Coronary artery (tissue), 2 donors: Measurements from ENCODE around the gene B3GNT2.

ENCODE experiments used
- DNase-seq: peaks from one replicate; pipeline ENCODE4 v3.0.0-alpha.2; 2017; ENCODE audit warnings: low spot score
- H3K27ac ChIP-seq, 2 donors: fragments of 200-600 bp; sonication (generic); one replicate each; pipeline ENCODE4 v1.5.1; 2016 to 2019
- H3K4me3 ChIP-seq: fragments of 200-600 bp; sonication (generic); 2 replicates; pipeline ENCODE4 v1.5.1; 2016; ENCODE audit warnings: mild to moderate bottlenecking, moderate library complexity
- TF ChIP-seq, protein P1 (sequence below): fragments of 200-600 bp; sonication (generic); IDR thresholded peaks from one replicate; pipeline ENCODE4 v1.5.1; 2019; ENCODE audit warnings: antibody characterized with exemption

Gene B3GNT2

DNA sequence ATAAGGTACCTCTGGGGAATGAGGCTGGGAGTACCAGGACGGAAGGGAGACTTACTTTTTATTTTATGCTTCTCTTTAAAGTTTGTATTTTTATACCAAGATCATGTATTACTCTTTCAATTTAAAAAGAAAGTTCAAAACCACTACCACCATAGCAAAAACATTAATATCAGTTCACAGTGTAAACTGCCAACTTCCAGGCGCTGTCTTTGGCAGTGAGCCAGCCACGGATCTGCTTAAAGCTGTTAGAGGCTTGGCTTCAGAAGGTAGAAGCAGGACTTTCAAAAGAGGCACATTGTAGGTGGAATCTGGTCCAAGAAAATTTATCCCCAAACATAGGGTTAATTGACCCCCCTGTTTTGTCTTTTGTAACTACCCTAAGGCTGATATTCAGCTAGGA is 74.8 kb downstream of the B3GNT2 start:
- no peak overlapping the region for H3K4me3 ChIP-seq
- no peak overlapping the region for H3K27ac ChIP-seq
- TF ChIP-seq, protein P1, sequence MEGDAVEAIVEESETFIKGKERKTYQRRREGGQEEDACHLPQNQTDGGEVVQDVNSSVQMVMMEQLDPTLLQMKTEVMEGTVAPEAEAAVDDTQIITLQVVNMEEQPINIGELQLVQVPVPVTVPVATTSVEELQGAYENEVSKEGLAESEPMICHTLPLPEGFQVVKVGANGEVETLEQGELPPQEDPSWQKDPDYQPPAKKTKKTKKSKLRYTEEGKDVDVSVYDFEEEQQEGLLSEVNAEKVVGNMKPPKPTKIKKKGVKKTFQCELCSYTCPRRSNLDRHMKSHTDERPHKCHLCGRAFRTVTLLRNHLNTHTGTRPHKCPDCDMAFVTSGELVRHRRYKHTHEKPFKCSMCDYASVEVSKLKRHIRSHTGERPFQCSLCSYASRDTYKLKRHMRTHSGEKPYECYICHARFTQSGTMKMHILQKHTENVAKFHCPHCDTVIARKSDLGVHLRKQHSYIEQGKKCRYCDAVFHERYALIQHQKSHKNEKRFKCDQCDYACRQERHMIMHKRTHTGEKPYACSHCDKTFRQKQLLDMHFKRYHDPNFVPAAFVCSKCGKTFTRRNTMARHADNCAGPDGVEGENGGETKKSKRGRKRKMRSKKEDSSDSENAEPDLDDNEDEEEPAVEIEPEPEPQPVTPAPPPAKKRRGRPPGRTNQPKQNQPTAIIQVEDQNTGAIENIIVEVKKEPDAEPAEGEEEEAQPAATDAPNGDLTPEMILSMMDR: no peak
- no peak for DNase-seq
